A549 (cell line): ENCODE results near the gene CHRNA4. TPM values are rescaled to one million over a fixed set of nuclear protein-coding genes. Genes with fewer than 3 reads are reported as not detected.

Source experiments
- ATAC-seq, 2 experiments: fragments of 200-7000 bp in 1 of 2; fragments of >200 bp in 1 of 2; cut with Nextera tagmentation in 1 of 2; cut with Tn5 transposase in 1 of 2; 3 replicates each; pipeline versions ENCODE4 v1.8.0 to v1.9.1; 2018 to 2020; ENCODE audit warnings: mild to moderate bottlenecking in 1 of 2, moderate library complexity in 1 of 2
- CTCF ChIA-PET: fragments of 300-600 bp; sonication (Branson Sonifier 250); formaldehyde crosslinking; extraction: SDS; loops from one replicate; lab custom pipeline; 2021; ENCODE audit warnings: antibody characterized with exemption, inconsistent platforms; lab: Yijun Ruan, JAX
- POLR2A ChIA-PET: fragments of 350-600 bp; formaldehyde crosslinking; extraction: SDS; loops from one replicate; lab custom pipeline; 2021; ENCODE audit warnings: antibody characterized with exemption, inconsistent platforms; lab: Yijun Ruan, JAX
- DNase-seq, 2 experiments: peaks; one replicate each; pipeline versions ENCODE4 v3.0.0 to v3.0.0-alpha.2; 2011 to 2016; ENCODE audit warnings: low read depth in 1 of 2, low spot score in 1 of 2
- FAIRE-seq: peaks from 2 replicates; lab custom pipeline; 2011; peaks lifted over from hg19 to GRCh38; lab: Jason Lieb, UNC
- H3K27ac ChIP-seq, 2 experiments: fragments of >200 bp; sonication (Bioruptor Twin); formaldehyde crosslinking; 3 replicates each; pipeline ENCODE4 v1.5.1; 2016 to 2017
- H3K4me1 ChIP-seq: fragments of >200 bp; sonication (Bioruptor Twin); formaldehyde crosslinking; 3 replicates; pipeline ENCODE4 v1.6.1; 2016
- H3K4me2 ChIP-seq: fragments of >200 bp; sonication (Bioruptor Twin); formaldehyde crosslinking; 3 replicates; pipeline ENCODE4 v1.6.1; 2016
- H3K4me3 ChIP-seq: fragments of >200 bp; sonication (Bioruptor Twin); formaldehyde crosslinking; 3 replicates; pipeline ENCODE4 v1.5.1; 2016
- H3K9me3 ChIP-seq: fragments of >200 bp; sonication (Bioruptor Twin); formaldehyde crosslinking; 3 replicates; pipeline ENCODE4 v1.6.1; 2016
- CHD2 ChIP-seq: fragments of 150-350 bp; IDR thresholded peaks from 2 replicates; pipeline ENCODE4 v1.6.1; 2014; ENCODE audit warnings: low read length; ENCODE audit not compliant: partially characterized antibody
- EHF ChIP-seq: fragments of 250-450 bp; sonication (Bioruptor Pico); IDR thresholded peaks from 2 replicates; pipeline ENCODE4 v1.5.0; 2020; ENCODE audit warnings: mild to moderate bottlenecking
- EHMT2 ChIP-seq: fragments of 200-600 bp; sonication (generic); IDR thresholded peaks from 2 replicates; pipeline ENCODE4 v1.6.1; 2016; ENCODE audit warnings: antibody characterized with exemption, low read depth, mild to moderate bottlenecking, moderate library complexity
- HOXA7 ChIP-seq: fragments of 250-450 bp; sonication (Bioruptor Pico); IDR thresholded peaks from 2 replicates; pipeline ENCODE4 v1.5.0; 2020; ENCODE audit warnings: mild to moderate bottlenecking, moderate library complexity
- JUN ChIP-seq, 2 experiments: fragments of >200 bp; sonication (Bioruptor Twin); formaldehyde crosslinking; IDR thresholded peaks; 2 replicates in 1 of 2; 3 replicates in 1 of 2; pipeline ENCODE4 v1.6.1; 2016 to 2017
- JUNB ChIP-seq: fragments of >200 bp; sonication (Bioruptor Twin); formaldehyde crosslinking; IDR thresholded peaks from 2 replicates; pipeline ENCODE4 v1.6.1; 2016
- MAFK ChIP-seq: fragments of 450-650 bp; IDR thresholded peaks from 2 replicates; pipeline ENCODE4 v1.6.1; 2014; ENCODE audit not compliant: partially characterized antibody
- POLR2A ChIP-seq: IDR thresholded peaks from 2 replicates; pipeline ENCODE4 v1.6.1; 2012; ENCODE audit warnings: mild to moderate bottlenecking, low read length
- RCOR1 ChIP-seq: fragments of 150-350 bp; IDR thresholded peaks from 2 replicates; pipeline ENCODE4 v1.6.1; 2014; ENCODE audit warnings: antibody characterized with exemption, low read length, low read depth
- SREBF2 ChIP-seq: fragments of 450-650 bp; IDR thresholded peaks from 2 replicates; pipeline ENCODE4 v1.6.1; 2014; ENCODE audit warnings: mild to moderate bottlenecking, moderate library complexity
- TFCP2L1 ChIP-seq: fragments of 250-450 bp; sonication (Bioruptor Pico); IDR thresholded peaks from 2 replicates; pipeline ENCODE4 v1.5.0; 2021; ENCODE audit warnings: mild to moderate bottlenecking
- ZC3H11A ChIP-seq: fragments of 450-650 bp; IDR thresholded peaks from 2 replicates; pipeline ENCODE4 v1.6.1; 2014; ENCODE audit warnings: antibody characterized with exemption, mild to moderate bottlenecking
- WGBS: methylation state at CpG from one replicate; pipeline ENCODE4 v1.1.6; 2017; ENCODE audit errors: missing lambda C conversion rate; 5-methylcytosine and 5-hydroxymethylcytosine counted together
- polyA plus RNA-seq, 4 experiments: library from polyadenylated mRNA; depleted of rRNA in 3 of 4; stranded (reverse); fragments of >200 nt; fragmentation: RNase III in 1 of 4; extraction: RNeasy Plus Mini Kit Qiagen cat#74134 plus additional on column Dnase treatment in 1 of 4; gene quantifications; 2 replicates in 3 of 4; 3 replicates in 1 of 4; pipeline ENCODE4 v1.2.3, GENCODE V29; 2011 to 2017
- TF ChIP-seq, protein P1 (sequence below): fragments of >200 bp; sonication (Bioruptor Twin); formaldehyde crosslinking; IDR thresholded peaks from 2 replicates; pipeline ENCODE4 v1.6.1; 2016
- TF ChIP-seq, protein P2 (sequence below): IDR thresholded peaks from 2 replicates; pipeline ENCODE4 v1.6.1; 2012
- TF ChIP-seq, protein P3 (sequence below): fragments of 200-600 bp; sonication (generic); IDR thresholded peaks from 2 replicates; pipeline ENCODE4 v1.6.1; 2016; ENCODE audit warnings: antibody characterized with exemption, mild to moderate bottlenecking, moderate library complexity

The CHRNA4 gene
- polyA plus RNA-seq, 2 of the 4 experiments (the other 2 are of a cell fraction), result 0.03 to 0.23 TPM

DNA sequence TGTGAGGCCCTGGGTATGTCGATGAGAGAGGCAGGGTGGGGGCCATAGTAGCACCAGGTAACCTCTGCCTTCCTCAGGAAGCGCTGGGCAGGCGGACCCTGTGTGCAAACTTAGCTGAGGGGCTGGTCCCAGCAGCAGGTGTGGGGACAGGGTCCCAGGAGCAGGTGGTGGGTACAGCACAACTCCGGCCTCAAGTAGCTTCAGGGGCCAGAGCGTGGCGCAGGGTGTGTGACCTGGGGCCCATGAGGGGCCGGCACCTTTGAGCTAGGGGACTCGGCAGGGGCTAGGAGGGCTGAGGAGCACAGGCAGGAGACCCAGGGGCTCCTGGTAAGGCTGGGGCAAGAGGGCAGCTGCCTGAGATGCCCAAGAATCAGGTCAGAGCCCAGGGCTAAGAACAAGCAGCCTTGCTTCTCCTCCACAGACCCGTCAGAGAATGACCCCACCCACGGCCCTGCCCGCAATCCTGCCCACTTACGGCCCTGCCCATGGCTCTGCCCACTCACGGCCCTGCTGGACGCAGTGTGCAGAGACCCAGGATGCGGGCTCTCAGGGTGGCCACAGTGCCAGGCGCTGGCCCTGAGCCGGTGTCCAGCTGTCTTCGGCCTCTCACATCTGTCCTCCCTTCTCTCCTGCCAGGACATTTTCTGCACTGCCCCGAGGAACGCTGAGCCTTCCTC, 30.9 kb downstream of the CHRNA4 start:
- POLR2A ChIA-PET, result no interaction called here
- Histone ChIP-seq H3K4me2 (no peak overlapping the region), H3K27ac (no peak overlapping the region), H3K9me3 (peaks cover 9% of the 10 kb centered on the region; the same call in 2 of the 3 replicates), H3K4me3 (no peak overlapping the region), H3K4me1 (no peaks in the 10 kb centered on the region)
- DNase-seq (no peak), ATAC-seq (peak in 1 of 2 experiments; percentile 32; a peak in 2 of 6 replicates), FAIRE-seq (no peak)
- CTCF ChIA-PET, result interaction anchor here (0.7 to 1.6 kb wide), 6 partner anchors 12 to 52 kb away, joined by 3 to 4 read pairs (median 4); no protein-coding TSS in a partner anchor
- no peak for TF ChIP-seq EHF (CRISPR knock-in tag)
- TF ChIP-seq, protein P1, sequence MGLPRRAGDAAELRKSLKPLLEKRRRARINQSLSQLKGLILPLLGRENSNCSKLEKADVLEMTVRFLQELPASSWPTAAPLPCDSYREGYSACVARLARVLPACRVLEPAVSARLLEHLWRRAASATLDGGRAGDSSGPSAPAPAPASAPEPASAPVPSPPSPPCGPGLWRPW, result no peak
- WGBS, result 80% methylated on average over 16 of the region's 20 CpGs

DNA sequence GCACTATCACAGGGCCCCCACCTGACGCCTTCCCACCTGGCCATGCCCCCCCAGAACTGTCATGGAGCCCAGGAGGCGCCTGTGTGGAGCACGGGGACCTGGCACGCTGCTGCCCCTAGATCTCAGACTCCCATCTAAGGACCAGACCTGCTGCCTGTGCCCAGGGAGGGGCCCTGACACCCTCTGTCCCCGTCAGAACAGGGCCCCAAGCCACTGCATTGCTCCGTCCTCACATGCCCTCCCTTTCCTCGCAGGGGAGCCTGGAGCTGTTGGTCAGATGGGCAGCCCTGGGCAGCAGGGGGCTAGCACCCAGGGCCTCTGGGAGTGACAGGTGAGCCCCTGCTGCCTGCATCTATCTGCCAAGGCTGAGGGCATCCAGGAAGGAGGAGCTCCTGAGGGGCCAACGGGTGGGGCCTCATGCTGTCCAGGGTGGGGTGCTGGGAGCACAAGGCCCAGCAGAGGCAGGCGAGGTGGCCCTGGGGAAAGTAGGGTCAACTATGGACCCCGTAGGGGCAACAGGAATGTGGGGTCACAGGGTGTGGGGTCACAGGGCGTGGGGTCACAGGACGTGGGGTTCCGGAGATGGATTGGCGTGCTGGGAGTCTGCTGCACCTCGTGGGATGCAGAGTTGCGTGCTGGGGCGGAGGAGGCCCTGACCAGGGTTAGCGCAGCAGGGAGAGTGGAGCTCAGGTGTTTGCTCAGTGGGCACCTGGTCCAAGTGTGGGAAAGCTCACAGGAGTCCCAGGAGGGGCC, 31.6 kb downstream of the CHRNA4 start:
- no peak for FAIRE-seq
- DNase-seq, result no peak
- TF ChIP-seq POLR2A, result no peak
- TF ChIP-seq CHD2, result no peak
- TF ChIP-seq, protein P2, sequence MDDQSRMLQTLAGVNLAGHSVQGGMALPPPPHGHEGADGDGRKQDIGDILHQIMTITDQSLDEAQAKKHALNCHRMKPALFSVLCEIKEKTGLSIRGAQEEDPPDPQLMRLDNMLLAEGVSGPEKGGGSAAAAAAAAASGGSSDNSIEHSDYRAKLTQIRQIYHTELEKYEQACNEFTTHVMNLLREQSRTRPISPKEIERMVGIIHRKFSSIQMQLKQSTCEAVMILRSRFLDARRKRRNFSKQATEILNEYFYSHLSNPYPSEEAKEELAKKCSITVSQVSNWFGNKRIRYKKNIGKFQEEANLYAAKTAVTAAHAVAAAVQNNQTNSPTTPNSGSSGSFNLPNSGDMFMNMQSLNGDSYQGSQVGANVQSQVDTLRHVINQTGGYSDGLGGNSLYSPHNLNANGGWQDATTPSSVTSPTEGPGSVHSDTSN, result no peak
- no peak for TF ChIP-seq EHMT2
- no peak for TF ChIP-seq JUNB
- TF ChIP-seq MAFK, result no peak
- TF ChIP-seq, protein P3, sequence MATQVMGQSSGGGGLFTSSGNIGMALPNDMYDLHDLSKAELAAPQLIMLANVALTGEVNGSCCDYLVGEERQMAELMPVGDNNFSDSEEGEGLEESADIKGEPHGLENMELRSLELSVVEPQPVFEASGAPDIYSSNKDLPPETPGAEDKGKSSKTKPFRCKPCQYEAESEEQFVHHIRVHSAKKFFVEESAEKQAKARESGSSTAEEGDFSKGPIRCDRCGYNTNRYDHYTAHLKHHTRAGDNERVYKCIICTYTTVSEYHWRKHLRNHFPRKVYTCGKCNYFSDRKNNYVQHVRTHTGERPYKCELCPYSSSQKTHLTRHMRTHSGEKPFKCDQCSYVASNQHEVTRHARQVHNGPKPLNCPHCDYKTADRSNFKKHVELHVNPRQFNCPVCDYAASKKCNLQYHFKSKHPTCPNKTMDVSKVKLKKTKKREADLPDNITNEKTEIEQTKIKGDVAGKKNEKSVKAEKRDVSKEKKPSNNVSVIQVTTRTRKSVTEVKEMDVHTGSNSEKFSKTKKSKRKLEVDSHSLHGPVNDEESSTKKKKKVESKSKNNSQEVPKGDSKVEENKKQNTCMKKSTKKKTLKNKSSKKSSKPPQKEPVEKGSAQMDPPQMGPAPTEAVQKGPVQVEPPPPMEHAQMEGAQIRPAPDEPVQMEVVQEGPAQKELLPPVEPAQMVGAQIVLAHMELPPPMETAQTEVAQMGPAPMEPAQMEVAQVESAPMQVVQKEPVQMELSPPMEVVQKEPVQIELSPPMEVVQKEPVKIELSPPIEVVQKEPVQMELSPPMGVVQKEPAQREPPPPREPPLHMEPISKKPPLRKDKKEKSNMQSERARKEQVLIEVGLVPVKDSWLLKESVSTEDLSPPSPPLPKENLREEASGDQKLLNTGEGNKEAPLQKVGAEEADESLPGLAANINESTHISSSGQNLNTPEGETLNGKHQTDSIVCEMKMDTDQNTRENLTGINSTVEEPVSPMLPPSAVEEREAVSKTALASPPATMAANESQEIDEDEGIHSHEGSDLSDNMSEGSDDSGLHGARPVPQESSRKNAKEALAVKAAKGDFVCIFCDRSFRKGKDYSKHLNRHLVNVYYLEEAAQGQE, result no peak
- TF ChIP-seq SREBF2, result no peak
- TF ChIP-seq JUN (IDR thresholded peaks at IDR 0.05), result no peak
- TF ChIP-seq HOXA7 (CRISPR knock-in tag), result no peak
- TF ChIP-seq, protein P1, result no peak
- TF ChIP-seq ZC3H11A, result no peak
- no peak for TF ChIP-seq RCOR1
- TF ChIP-seq, all 56 proteins: peak for 0
- ChIA-PET CTCF (interaction anchor here (0.7 to 1.6 kb wide), 5 partner anchors 11 to 53 kb away, joined by 3 to 4 read pairs (median 4); no protein-coding TSS in a partner anchor), POLR2A (no interaction called here)
- Histone ChIP-seq H3K9me3 (peaks cover 9% of the 10 kb centered on the region; the same call in 2 of the 3 replicates), H3K4me3 (no peak overlapping the region), H3K4me1 (no peaks in the 10 kb centered on the region), H3K4me2 (no peak overlapping the region), H3K27ac (no peak overlapping the region)
- WGBS, result 50% methylated on average over 15 of the region's 18 CpGs
- ATAC-seq, result no peak

GRCh38 chr20:63328718-63329275, 32.4 kb downstream of the CHRNA4 start:
- Histone ChIP-seq H3K4me2 (no peak overlapping the region), H3K27ac (no peak overlapping the region), H3K9me3 (peaks cover 9% of the 10 kb centered on the region; the same call in 2 of the 3 replicates), H3K4me1 (no peaks in the 10 kb centered on the region), H3K4me3 (no peak overlapping the region)
- ATAC-seq (no peak), FAIRE-seq (no peak), DNase-seq (no peak)
- CTCF ChIA-PET, result interaction anchor here (0.6 to 2.2 kb wide), 5 partner anchors 19 to 356 kb away, joined by 3 to 12 read pairs (median 4); no protein-coding TSS in a partner anchor
- 72% methylated on average over 8 of the region's 21 CpGs for WGBS
- POLR2A ChIA-PET, result no interaction called here
- no peak for TF ChIP-seq TFCP2L1 (CRISPR knock-in tag)
